A549 (cell line): Measurements from ENCODE around the gene CTNNAL1. TPM values are rescaled to one million over a fixed set of nuclear protein-coding genes. Genes with fewer than 3 reads are reported as not detected.

ENCODE experiments used
- ATAC-seq, 2 experiments: fragments of 200-7000 bp in 1 of 2; fragments of >200 bp in 1 of 2; cut with Nextera tagmentation in 1 of 2; cut with Tn5 transposase in 1 of 2; 3 replicates each; pipeline versions ENCODE4 v1.8.0 to v1.9.1; 2018 to 2020; ENCODE audit warnings: mild to moderate bottlenecking in 1 of 2, moderate library complexity in 1 of 2
- CTCF ChIA-PET: fragments of 300-600 bp; sonication (Branson Sonifier 250); formaldehyde crosslinking; extraction: SDS; loops from one replicate; lab custom pipeline; 2021; ENCODE audit warnings: antibody characterized with exemption, inconsistent platforms; lab: Yijun Ruan, JAX
- POLR2A ChIA-PET: fragments of 350-600 bp; formaldehyde crosslinking; extraction: SDS; loops from one replicate; lab custom pipeline; 2021; ENCODE audit warnings: antibody characterized with exemption, inconsistent platforms; lab: Yijun Ruan, JAX
- DNase-seq, 2 experiments: peaks; one replicate each; pipeline versions ENCODE4 v3.0.0 to v3.0.0-alpha.2; 2011 to 2016; ENCODE audit warnings: low read depth in 1 of 2, low spot score in 1 of 2
- FAIRE-seq: peaks from 2 replicates; lab custom pipeline; 2011; peaks lifted over from hg19 to GRCh38; lab: Jason Lieb, UNC
- H3K27ac ChIP-seq, 2 experiments: fragments of >200 bp; sonication (Bioruptor Twin); formaldehyde crosslinking; 3 replicates each; pipeline ENCODE4 v1.5.1; 2016 to 2017
- H3K4me1 ChIP-seq: fragments of >200 bp; sonication (Bioruptor Twin); formaldehyde crosslinking; 3 replicates; pipeline ENCODE4 v1.6.1; 2016
- H3K4me2 ChIP-seq: fragments of >200 bp; sonication (Bioruptor Twin); formaldehyde crosslinking; 3 replicates; pipeline ENCODE4 v1.6.1; 2016
- H3K4me3 ChIP-seq: fragments of >200 bp; sonication (Bioruptor Twin); formaldehyde crosslinking; 3 replicates; pipeline ENCODE4 v1.5.1; 2016
- H3K9me3 ChIP-seq: fragments of >200 bp; sonication (Bioruptor Twin); formaldehyde crosslinking; 3 replicates; pipeline ENCODE4 v1.6.1; 2016
- BHLHE40 ChIP-seq: IDR thresholded peaks from 2 replicates; pipeline ENCODE4 v1.6.1; 2012; ENCODE audit warnings: low read depth, low read length, inconsistent platforms
- CBX8 ChIP-seq: fragments of 200-600 bp; sonication (generic); IDR thresholded peaks from 2 replicates; pipeline ENCODE4 v1.6.1; 2016
- CEBPB ChIP-seq, 2 experiments: fragments of >200 bp in 1 of 2; sonication (Bioruptor Twin) in 1 of 2; formaldehyde crosslinking in 1 of 2; IDR thresholded peaks; 2 replicates each; pipeline ENCODE4 v1.6.1; 2012 to 2016
- CHD2 ChIP-seq: fragments of 150-350 bp; IDR thresholded peaks from 2 replicates; pipeline ENCODE4 v1.6.1; 2014; ENCODE audit warnings: low read length; ENCODE audit not compliant: partially characterized antibody
- EHMT2 ChIP-seq: fragments of 200-600 bp; sonication (generic); IDR thresholded peaks from 2 replicates; pipeline ENCODE4 v1.6.1; 2016; ENCODE audit warnings: antibody characterized with exemption, low read depth, mild to moderate bottlenecking, moderate library complexity
- ESRRA ChIP-seq: fragments of 150-350 bp; IDR thresholded peaks from 2 replicates; pipeline ENCODE4 v1.6.1; 2014; ENCODE audit warnings: mild to moderate bottlenecking, low read length, borderline replicate concordance
- HOXB13 ChIP-seq: fragments of 250-450 bp; sonication (Bioruptor Pico); IDR thresholded peaks from 2 replicates; pipeline ENCODE4 v1.5.0; 2020; ENCODE audit warnings: low read depth, mild to moderate bottlenecking, moderate library complexity
- JUNB ChIP-seq: fragments of >200 bp; sonication (Bioruptor Twin); formaldehyde crosslinking; IDR thresholded peaks from 2 replicates; pipeline ENCODE4 v1.6.1; 2016
- KDM5A ChIP-seq: fragments of 200-600 bp; sonication (generic); IDR thresholded peaks from 2 replicates; pipeline ENCODE4 v1.6.1; 2016; ENCODE audit warnings: antibody characterized with exemption, mild to moderate bottlenecking
- MAFK ChIP-seq: fragments of 450-650 bp; IDR thresholded peaks from 2 replicates; pipeline ENCODE4 v1.6.1; 2014; ENCODE audit not compliant: partially characterized antibody
- MYC ChIP-seq: IDR thresholded peaks from 2 replicates; pipeline ENCODE4 v1.6.1; 2012; ENCODE audit warnings: mild to moderate bottlenecking, inconsistent platforms, low read length, improper control_type of control experiment, borderline replicate concordance
- NPAS2 ChIP-seq: fragments of 250-450 bp; sonication (Bioruptor Pico); IDR thresholded peaks from 2 replicates; pipeline ENCODE4 v1.8.0; 2022; ENCODE audit warnings: mild to moderate bottlenecking, moderate library complexity, borderline replicate concordance
- PHF8 ChIP-seq: fragments of 200-600 bp; sonication (generic); IDR thresholded peaks from 2 replicates; pipeline ENCODE4 v1.6.1; 2016; ENCODE audit warnings: low read depth, mild to moderate bottlenecking, antibody characterized with exemption, moderate library complexity, borderline replicate concordance
- POLR2AphosphoS2 ChIP-seq: conservative IDR thresholded peaks from 2 replicates; pipeline ENCODE4 v1.6.1; 2012; ENCODE audit warnings: low read length, improper control_type of control experiment, inconsistent platforms
- RAD21 ChIP-seq, 2 experiments: fragments of >200 bp in 1 of 2; sonication (Bioruptor Twin) in 1 of 2; formaldehyde crosslinking in 1 of 2; IDR thresholded peaks in 1 of 2; conservative IDR thresholded peaks in 1 of 2; 2 replicates in 1 of 2; 3 replicates in 1 of 2; pipeline ENCODE4 v1.6.1; 2012 to 2018; ENCODE audit warnings: inconsistent platforms in 1 of 2
- RARB ChIP-seq: fragments of 250-450 bp; sonication (Bioruptor Pico); IDR thresholded peaks from 2 replicates; pipeline ENCODE4 v1.8.0; 2021; ENCODE audit warnings: mild to moderate bottlenecking, moderate library complexity
- RCOR1 ChIP-seq: fragments of 150-350 bp; IDR thresholded peaks from 2 replicates; pipeline ENCODE4 v1.6.1; 2014; ENCODE audit warnings: antibody characterized with exemption, low read length, low read depth
- SMC3 ChIP-seq: fragments of >200 bp; sonication (Bioruptor Twin); formaldehyde crosslinking; IDR thresholded peaks from 3 replicates; pipeline ENCODE4 v1.6.1; 2018; ENCODE audit warnings: inconsistent platforms
- TFCP2L1 ChIP-seq: fragments of 250-450 bp; sonication (Bioruptor Pico); IDR thresholded peaks from 2 replicates; pipeline ENCODE4 v1.5.0; 2021; ENCODE audit warnings: mild to moderate bottlenecking
- TP53 ChIP-seq: fragments of 250-450 bp; sonication (Bioruptor Pico); IDR thresholded peaks from 2 replicates; pipeline ENCODE4 v1.5.0; 2021; ENCODE audit warnings: mild to moderate bottlenecking, moderate library complexity
- ZC3H11A ChIP-seq: fragments of 450-650 bp; IDR thresholded peaks from 2 replicates; pipeline ENCODE4 v1.6.1; 2014; ENCODE audit warnings: antibody characterized with exemption, mild to moderate bottlenecking
- ZFP36 ChIP-seq: fragments of 450-650 bp; IDR thresholded peaks from 2 replicates; pipeline ENCODE4 v1.6.1; 2014; ENCODE audit warnings: borderline replicate concordance; ENCODE audit not compliant: partially characterized antibody
- ZNF302 ChIP-seq: fragments of 250-450 bp; sonication (Bioruptor Pico); IDR thresholded peaks from 2 replicates; pipeline ENCODE4 v1.9.0; 2021; ENCODE audit warnings: inconsistent platforms, mild to moderate bottlenecking, moderate library complexity
- ZSCAN20 ChIP-seq: fragments of 250-450 bp; sonication (Bioruptor Pico); IDR thresholded peaks from 2 replicates; pipeline ENCODE4 v1.8.0; 2022; ENCODE audit warnings: mild to moderate bottlenecking, moderate library complexity
- WGBS: methylation state at CpG from one replicate; pipeline ENCODE4 v1.1.6; 2017; ENCODE audit errors: missing lambda C conversion rate; 5-methylcytosine and 5-hydroxymethylcytosine counted together
- polyA plus RNA-seq, 4 experiments: library from polyadenylated mRNA; depleted of rRNA in 3 of 4; stranded (reverse); fragments of >200 nt; fragmentation: RNase III in 1 of 4; extraction: RNeasy Plus Mini Kit Qiagen cat#74134 plus additional on column Dnase treatment in 1 of 4; gene quantifications; 2 replicates in 3 of 4; 3 replicates in 1 of 4; pipeline ENCODE4 v1.2.3, GENCODE V29; 2011 to 2017
- TF ChIP-seq, protein P1 (sequence below): IDR thresholded peaks from 2 replicates; pipeline ENCODE4 v1.6.1; 2012; ENCODE audit warnings: low read depth, borderline replicate concordance
- TF ChIP-seq, protein P2 (sequence below): IDR thresholded peaks from 2 replicates; pipeline ENCODE4 v1.6.1; 2012
- TF ChIP-seq, protein P3 (sequence below): fragments of >200 bp; sonication (Bioruptor Twin); formaldehyde crosslinking; IDR thresholded peaks from 2 replicates; pipeline ENCODE4 v1.6.1; 2016

The CTNNAL1 gene
- polyA plus RNA-seq, 2 of the 4 experiments (the other 2 are of a cell fraction): 43.8 to 63.6 TPM

DNA sequence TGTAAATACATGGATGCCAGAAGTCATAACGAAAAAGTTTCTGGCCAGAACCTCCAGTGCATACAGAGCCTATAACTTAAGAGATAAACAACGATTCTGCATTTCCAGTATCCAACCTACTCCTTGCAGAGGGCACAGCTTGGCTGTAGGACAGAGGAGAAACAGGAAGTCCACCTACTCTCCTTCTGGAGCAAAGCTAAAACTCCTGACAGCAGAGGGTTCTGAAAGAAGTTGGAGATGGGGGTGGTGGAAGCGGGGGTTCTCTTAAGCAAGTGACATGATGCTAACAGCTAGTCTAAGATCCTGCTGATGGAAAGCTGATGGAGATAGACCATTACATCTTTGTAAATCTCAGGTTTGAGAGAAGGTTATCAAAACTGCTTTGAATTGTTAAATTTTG is 35.5 kb upstream of the CTNNAL1 start:
- CTCF ChIA-PET: interaction anchor here (1.0 to 2.4 kb wide), 6 partner anchors 7 to 132 kb away, joined by 3 to 6 read pairs (median 3); no protein-coding TSS in a partner anchor
- no peak overlapping the region for H3K4me3 ChIP-seq

DNA sequence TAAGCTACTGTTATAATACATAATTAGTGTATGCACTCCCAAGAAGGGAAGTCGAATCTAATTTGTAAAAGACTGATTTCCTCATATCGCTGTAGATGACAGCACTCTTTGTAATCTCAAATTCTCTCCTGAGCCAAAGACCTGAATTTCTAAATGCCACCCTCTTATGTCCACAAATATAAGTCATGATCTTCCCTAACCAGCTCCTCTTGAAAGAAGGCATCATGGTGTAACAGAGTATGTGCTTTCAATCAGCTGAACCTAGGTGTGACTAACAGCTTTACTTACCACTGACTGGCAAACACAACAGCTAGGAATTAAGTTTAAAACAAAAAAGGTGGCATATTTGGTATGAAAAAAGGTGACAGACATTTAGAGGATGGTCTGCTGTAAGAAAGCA is 34.0 kb upstream of the CTNNAL1 start:
- POLR2A ChIA-PET: no interaction called here
- FAIRE-seq (no peak), ATAC-seq (no peak), DNase-seq (no peak)
- 83% methylated on average over 2 of the region's 2 CpGs for whole genome bisulfite sequencing
- H3K4me3 ChIP-seq: no peak overlapping the region
- 0 out of 3 replicates have a peak, but pooled peaks cover 2% of the 10 kb centered on the region for H3K9me3 ChIP-seq
- H3K4me2 ChIP-seq: peak overlapping the region; percentile 32; the same call in 2 of the 3 replicates
- peak overlapping the region; percentile 23 to 34; a peak in 2 of 6 replicates for H3K27ac ChIP-seq
- CTCF ChIA-PET: interaction anchor here (0.8 to 2.4 kb wide), 6 partner anchors 9 to 198 kb away, joined by 3 to 6 read pairs (median 4); no protein-coding TSS in a partner anchor
- peaks cover 17% of the 10 kb centered on the region; the same call in 2 of the 3 replicates for H3K4me1 ChIP-seq
- no peak for TF ChIP-seq ZC3H11A
- TF ChIP-seq BHLHE40: no peak
- no peak for TF ChIP-seq TP53
- no peak for TF ChIP-seq ZFP36

More for the DNA sequence above, 35.5 kb upstream of the CTNNAL1 start:
- 92% methylated on average over 3 of the region's 3 CpGs for WGBS
- TF ChIP-seq JUNB (no peak), RAD21 (conservative IDR thresholded peaks at IDR 0.05 in 1 of 2, IDR thresholded peaks at IDR 0.05 in 1 of 2) (no peak), SMC3 (no peak), KDM5A (no peak), CHD2 (no peak), TFCP2L1 (CRISPR knock-in tag) (no peak), ZSCAN20 (CRISPR knock-in tag) (no peak), TP53 (no peak)
- TF ChIP-seq, protein P1, sequence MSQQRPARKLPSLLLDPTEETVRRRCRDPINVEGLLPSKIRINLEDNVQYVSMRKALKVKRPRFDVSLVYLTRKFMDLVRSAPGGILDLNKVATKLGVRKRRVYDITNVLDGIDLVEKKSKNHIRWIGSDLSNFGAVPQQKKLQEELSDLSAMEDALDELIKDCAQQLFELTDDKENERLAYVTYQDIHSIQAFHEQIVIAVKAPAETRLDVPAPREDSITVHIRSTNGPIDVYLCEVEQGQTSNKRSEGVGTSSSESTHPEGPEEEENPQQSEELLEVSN: no peak
- peaks cover 17% of the 10 kb centered on the region; the same call in 2 of the 3 replicates for H3K4me1 ChIP-seq
- DNase-seq (no peak), ATAC-seq (no peak), FAIRE-seq (no peak)
- POLR2A ChIA-PET: no interaction called here
- H3K27ac ChIP-seq: no peak overlapping the region
- H3K4me2 ChIP-seq: no peak overlapping the region
- no peaks in the 10 kb centered on the region for H3K9me3 ChIP-seq

DNA sequence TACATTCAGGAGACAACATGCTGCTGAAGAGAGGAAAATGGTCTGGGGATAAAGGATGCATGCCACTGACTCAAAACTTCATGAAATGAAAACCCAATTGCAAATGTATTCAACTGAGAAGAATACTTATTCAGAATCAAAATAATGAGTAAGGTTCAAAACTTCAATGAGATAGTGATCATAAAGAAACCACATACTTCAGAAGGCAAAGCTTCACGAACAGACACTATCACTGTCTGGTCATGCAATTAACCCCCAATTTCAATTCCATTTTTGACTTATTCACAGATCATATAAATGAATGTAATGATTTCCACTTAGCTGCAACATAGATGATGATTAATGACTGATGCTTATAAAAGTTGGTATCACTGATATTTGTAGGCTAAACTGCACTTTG is 33.0 kb upstream of the CTNNAL1 start:
- ChIA-PET POLR2A (no interaction called here), CTCF (interaction anchor here (1.0 to 2.4 kb wide), 4 partner anchors 10 to 199 kb away, joined by 3 to 6 read pairs (median 4); no protein-coding TSS in a partner anchor)
- FAIRE-seq: no peak
- no peak overlapping the region for H3K4me3 ChIP-seq
- H3K4me2 ChIP-seq: no peak overlapping the region
- no peak for TF ChIP-seq RARB (CRISPR knock-in tag)
- TF ChIP-seq POLR2AphosphoS2: no peak
- TF ChIP-seq RCOR1: no peak
- no peak for TF ChIP-seq RAD21 (conservative IDR thresholded peaks at IDR 0.05 in 1 of 2, IDR thresholded peaks at IDR 0.05 in 1 of 2)
- no peak for ATAC-seq
- no peak for DNase-seq
- H3K4me1 ChIP-seq: peaks cover 17% of the 10 kb centered on the region; the same call in 2 of the 3 replicates
- no peak overlapping the region for H3K27ac ChIP-seq
- 98% methylated on average over 1 of the region's 1 CpG for WGBS
- 0 out of 3 replicates have a peak, but pooled peaks cover 3% of the 10 kb centered on the region for H3K9me3 ChIP-seq

DNA sequence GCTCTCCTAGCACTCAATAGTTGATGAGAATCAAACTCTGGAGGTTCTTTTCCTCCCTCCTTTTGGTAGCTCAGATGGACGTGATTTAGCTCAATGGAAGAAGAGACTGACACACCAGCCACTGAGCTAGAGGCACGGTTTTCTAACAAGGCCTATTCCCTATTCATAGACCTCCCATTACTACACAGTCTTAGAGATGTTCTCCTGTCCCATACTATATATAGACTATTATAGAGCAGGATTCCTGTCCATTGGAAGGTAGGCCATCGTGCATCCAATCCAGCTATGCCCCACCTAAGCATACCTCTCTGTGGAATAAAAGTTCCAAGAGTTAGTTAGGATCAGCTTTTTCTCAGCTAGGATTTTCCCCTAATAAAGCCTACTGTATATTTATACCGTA is 30.3 kb upstream of the CTNNAL1 start:
- TF ChIP-seq, protein P2, sequence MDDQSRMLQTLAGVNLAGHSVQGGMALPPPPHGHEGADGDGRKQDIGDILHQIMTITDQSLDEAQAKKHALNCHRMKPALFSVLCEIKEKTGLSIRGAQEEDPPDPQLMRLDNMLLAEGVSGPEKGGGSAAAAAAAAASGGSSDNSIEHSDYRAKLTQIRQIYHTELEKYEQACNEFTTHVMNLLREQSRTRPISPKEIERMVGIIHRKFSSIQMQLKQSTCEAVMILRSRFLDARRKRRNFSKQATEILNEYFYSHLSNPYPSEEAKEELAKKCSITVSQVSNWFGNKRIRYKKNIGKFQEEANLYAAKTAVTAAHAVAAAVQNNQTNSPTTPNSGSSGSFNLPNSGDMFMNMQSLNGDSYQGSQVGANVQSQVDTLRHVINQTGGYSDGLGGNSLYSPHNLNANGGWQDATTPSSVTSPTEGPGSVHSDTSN: no peak
- no peak for TF ChIP-seq CEBPB (IDR thresholded peaks at IDR 0.05)
- no peak for TF ChIP-seq HOXB13 (CRISPR knock-in tag)
- TF ChIP-seq CBX8: no peak
- TF ChIP-seq, protein P1: no peak
- TF ChIP-seq EHMT2: no peak
- TF ChIP-seq, protein P3, sequence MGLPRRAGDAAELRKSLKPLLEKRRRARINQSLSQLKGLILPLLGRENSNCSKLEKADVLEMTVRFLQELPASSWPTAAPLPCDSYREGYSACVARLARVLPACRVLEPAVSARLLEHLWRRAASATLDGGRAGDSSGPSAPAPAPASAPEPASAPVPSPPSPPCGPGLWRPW: no peak
- TF ChIP-seq MYC: no peak
- TF ChIP-seq NPAS2 (CRISPR knock-in tag): no peak
- TF ChIP-seq ESRRA: no peak
- no peak for TF ChIP-seq MAFK
- TF ChIP-seq RARB (CRISPR knock-in tag): no peak
- no peak for TF ChIP-seq PHF8
- TF ChIP-seq SMC3: no peak
- TF ChIP-seq TFCP2L1 (CRISPR knock-in tag): no peak
- TF ChIP-seq ZNF302 (CRISPR knock-in tag): no peak
- no peak for ATAC-seq
- Histone ChIP-seq H3K4me1 (peaks cover 31% of the 10 kb centered on the region), H3K4me2 (no peak overlapping the region), H3K9me3 (0 out of 3 replicates have a peak, but pooled peaks cover 3% of the 10 kb centered on the region), H3K27ac (no peak overlapping the region), H3K4me3 (no peak overlapping the region)
- FAIRE-seq: no peak
- 93% methylated on average over 4 of the region's 4 CpGs for WGBS
- ChIA-PET POLR2A (no interaction called here), CTCF (interaction anchor here (1.7 to 1.9 kb wide), 2 partner anchors 17 to 20 kb away, joined by 5 to 8 read pairs; no protein-coding TSS in a partner anchor)
- DNase-seq: no peak
